Measurements from ENCODE around the gene XRCC3. TPM values are rescaled to one million over a fixed set of nuclear protein-coding genes. Genes with fewer than 3 reads are reported as not detected.
A peak's percentile ranks its signal among the peaks of the same experiment; 100 is the strongest.

XRCC3 gene
- total RNA-seq, 2 donors from 2014 or later: 3.8 to 4.4 TPM

GRCh38 chr14:103739793-103740501 lies 24.7 kb upstream of the XRCC3 start:
- intact Hi-C loops (cut with DNase I): no loop called here
- ATAC-seq: no peak

GRCh38 chr14:103739466-103739792 lies 24.2 kb upstream of the XRCC3 start:
- DNase-seq (no peak), ATAC-seq (no peak)
- intact Hi-C loops (cut with DNase I): no loop called here

More at GRCh38 chr14:103739793-103740501, 24.7 kb upstream of the XRCC3 start:
- DNase-seq: no peak

- intact Hi-C loops (cut with DNase I): no loop called here
- DNase-seq (no peak), ATAC-seq (no peak)
Measured at GRCh38 chr14:103738701-103739451, 23.6 kb upstream of the XRCC3 start.

- intact Hi-C loops (cut with DNase I): no loop called here
- DNase-seq (no peak), ATAC-seq (no peak)
Measured at GRCh38 chr14:103738166-103738565, 22.9 kb upstream of the XRCC3 start.

- intact Hi-C loops (cut with DNase I): no loop called here
- ATAC-seq: no peak
- DNase-seq: no peak
Measured at GRCh38 chr14:103737432-103738045, 22.3 kb upstream of the XRCC3 start.

- intact Hi-C loops (cut with DNase I): no loop called here
- DNase-seq (no peak), ATAC-seq (no peak)
Measured at GRCh38 chr14:103736546-103737431, 21.5 kb upstream of the XRCC3 start.

GRCh38 chr14:103735815-103736545 lies 20.7 kb upstream of the XRCC3 start:
- DNase-seq (no peak), ATAC-seq (no peak)
- intact Hi-C loops (cut with DNase I): no loop called here

GRCh38 chr14:103735439-103735814 lies 20.2 kb upstream of the XRCC3 start:
- intact Hi-C loops (cut with DNase I): no loop called here
- peak; percentile 7 to 44 for ATAC-seq
- no peak for DNase-seq

GRCh38 chr14:103735022-103735421 lies 19.8 kb upstream of the XRCC3 start:
- no peak for DNase-seq
- peak in 1 of 2 donors; percentile 8 for ATAC-seq
- intact Hi-C loops (cut with DNase I): no loop called here

GRCh38 chr14:103734081-103734888 lies 19.0 kb upstream of the XRCC3 start:
- DNase-seq: no peak
- intact Hi-C loops (cut with DNase I): no loop called here
- ATAC-seq: no peak

GRCh38 chr14:103733651-103734050 lies 18.4 kb upstream of the XRCC3 start:
- intact Hi-C loops (cut with DNase I): no loop called here
- no peak for DNase-seq
- ATAC-seq: no peak

GRCh38 chr14:103732868-103733620 lies 17.8 kb upstream of the XRCC3 start:
- DNase-seq (no peak), ATAC-seq (no peak)
- intact Hi-C loops (cut with DNase I): no loop called here

- ATAC-seq (no peak), DNase-seq (no peak)
- intact Hi-C loops (cut with DNase I): no loop called here
Measured at GRCh38 chr14:103731916-103732867, 16.9 kb upstream of the XRCC3 start.

GRCh38 chr14:103731481-103731880 lies 16.2 kb upstream of the XRCC3 start:
- DNase-seq (no peak), ATAC-seq (no peak)
- intact Hi-C loops (cut with DNase I): no loop called here

GRCh38 chr14:103730490-103731035 lies 15.3 kb upstream of the XRCC3 start:
- intact Hi-C loops (cut with DNase I): no loop called here
- peak; percentile 78 to 85 for ATAC-seq
- DNase-seq: peak; percentile 61
